Chondrocyte (in vitro differentiated cells): Measurements from ENCODE around the gene ATG7. TPM values are rescaled to one million over a fixed set of nuclear protein-coding genes. Genes with fewer than 3 reads are reported as not detected.

ENCODE experiments used
- DNase-seq: peaks from one replicate; pipeline ENCODE4 v3.0.0; 2021; ENCODE audit warnings: mixed read lengths, low spot score
- H3K27ac Mint-ChIP-seq: one replicate; pipeline ENCODE4 v1.8.0; 2021; ENCODE audit warnings: mild to moderate bottlenecking, moderate library complexity, mixed read lengths; ENCODE audit not compliant: unreplicated experiment
- H3K27me3 Mint-ChIP-seq: 2 replicates; pipeline ENCODE4 v1.8.0; 2021; ENCODE audit warnings: low read depth, mixed read lengths
- H3K36me3 Mint-ChIP-seq: 2 replicates; pipeline ENCODE4 v1.8.0; 2021; ENCODE audit warnings: low read depth, mixed read lengths
- H3K4me1 Mint-ChIP-seq: 2 replicates; pipeline ENCODE4 v1.8.0; 2021; ENCODE audit warnings: low read depth, mild to moderate bottlenecking, mixed read lengths
- H3K4me3 Mint-ChIP-seq: one replicate; pipeline ENCODE4 v1.8.0; 2021; ENCODE audit warnings: mild to moderate bottlenecking, moderate library complexity, mixed read lengths; ENCODE audit not compliant: unreplicated experiment
- H3K9me3 Mint-ChIP-seq: 2 replicates; pipeline ENCODE4 v1.8.0; 2021; ENCODE audit warnings: low read depth, mixed read lengths
- total RNA-seq: library from RNA; stranded (reverse); gene quantifications from 3 replicates; pipeline ENCODE4 v1.2.1, GENCODE V29; 2021
- TF ChIP-seq, protein P1 (sequence below): fragments of 200-600 bp; sonication (generic); IDR thresholded peaks from 2 replicates; pipeline ENCODE4 v1.5.0; 2021; ENCODE audit warnings: antibody characterized with exemption, mild to moderate bottlenecking, moderate library complexity

The ATG7 gene
- total RNA-seq, 1 donor from 2014 or later = 27.4 TPM

DNA sequence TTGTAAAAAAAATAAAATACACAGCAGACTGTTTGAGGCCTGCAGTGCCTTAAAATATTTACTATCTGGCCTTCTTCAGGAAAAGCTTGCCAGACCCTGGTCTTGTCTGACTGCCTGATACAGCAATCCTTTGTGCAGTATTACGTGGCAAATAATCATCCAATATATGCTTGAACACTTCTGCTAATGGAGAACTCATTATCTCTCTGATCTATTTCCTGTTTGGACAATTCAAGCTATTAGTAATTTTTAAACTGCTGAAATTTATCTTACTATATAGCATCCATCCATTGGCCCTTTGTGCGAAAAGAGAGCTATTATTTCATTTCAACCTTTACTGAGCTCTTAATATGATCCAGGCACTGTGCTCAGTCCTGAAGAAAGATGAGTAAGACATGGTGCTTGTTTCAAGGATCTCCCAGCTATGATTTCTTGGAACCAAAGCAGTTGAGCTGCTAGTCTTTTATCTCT is 15.9 kb downstream of the ATG7 start:
- DNase-seq = no peak
- H3K27me3 Mint-ChIP-seq = no peaks in the 10 kb centered on the region
- H3K27ac Mint-ChIP-seq = peak overlapping the region; percentile 96
- peaks cover 2% of the 10 kb centered on the region for H3K36me3 Mint-ChIP-seq
- no peaks in the 10 kb centered on the region for H3K9me3 Mint-ChIP-seq
- TF ChIP-seq, protein P1, sequence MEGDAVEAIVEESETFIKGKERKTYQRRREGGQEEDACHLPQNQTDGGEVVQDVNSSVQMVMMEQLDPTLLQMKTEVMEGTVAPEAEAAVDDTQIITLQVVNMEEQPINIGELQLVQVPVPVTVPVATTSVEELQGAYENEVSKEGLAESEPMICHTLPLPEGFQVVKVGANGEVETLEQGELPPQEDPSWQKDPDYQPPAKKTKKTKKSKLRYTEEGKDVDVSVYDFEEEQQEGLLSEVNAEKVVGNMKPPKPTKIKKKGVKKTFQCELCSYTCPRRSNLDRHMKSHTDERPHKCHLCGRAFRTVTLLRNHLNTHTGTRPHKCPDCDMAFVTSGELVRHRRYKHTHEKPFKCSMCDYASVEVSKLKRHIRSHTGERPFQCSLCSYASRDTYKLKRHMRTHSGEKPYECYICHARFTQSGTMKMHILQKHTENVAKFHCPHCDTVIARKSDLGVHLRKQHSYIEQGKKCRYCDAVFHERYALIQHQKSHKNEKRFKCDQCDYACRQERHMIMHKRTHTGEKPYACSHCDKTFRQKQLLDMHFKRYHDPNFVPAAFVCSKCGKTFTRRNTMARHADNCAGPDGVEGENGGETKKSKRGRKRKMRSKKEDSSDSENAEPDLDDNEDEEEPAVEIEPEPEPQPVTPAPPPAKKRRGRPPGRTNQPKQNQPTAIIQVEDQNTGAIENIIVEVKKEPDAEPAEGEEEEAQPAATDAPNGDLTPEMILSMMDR = no peak
- peaks cover 58% of the 10 kb centered on the region for H3K4me1 Mint-ChIP-seq
- H3K4me3 Mint-ChIP-seq = no peak overlapping the region

DNA sequence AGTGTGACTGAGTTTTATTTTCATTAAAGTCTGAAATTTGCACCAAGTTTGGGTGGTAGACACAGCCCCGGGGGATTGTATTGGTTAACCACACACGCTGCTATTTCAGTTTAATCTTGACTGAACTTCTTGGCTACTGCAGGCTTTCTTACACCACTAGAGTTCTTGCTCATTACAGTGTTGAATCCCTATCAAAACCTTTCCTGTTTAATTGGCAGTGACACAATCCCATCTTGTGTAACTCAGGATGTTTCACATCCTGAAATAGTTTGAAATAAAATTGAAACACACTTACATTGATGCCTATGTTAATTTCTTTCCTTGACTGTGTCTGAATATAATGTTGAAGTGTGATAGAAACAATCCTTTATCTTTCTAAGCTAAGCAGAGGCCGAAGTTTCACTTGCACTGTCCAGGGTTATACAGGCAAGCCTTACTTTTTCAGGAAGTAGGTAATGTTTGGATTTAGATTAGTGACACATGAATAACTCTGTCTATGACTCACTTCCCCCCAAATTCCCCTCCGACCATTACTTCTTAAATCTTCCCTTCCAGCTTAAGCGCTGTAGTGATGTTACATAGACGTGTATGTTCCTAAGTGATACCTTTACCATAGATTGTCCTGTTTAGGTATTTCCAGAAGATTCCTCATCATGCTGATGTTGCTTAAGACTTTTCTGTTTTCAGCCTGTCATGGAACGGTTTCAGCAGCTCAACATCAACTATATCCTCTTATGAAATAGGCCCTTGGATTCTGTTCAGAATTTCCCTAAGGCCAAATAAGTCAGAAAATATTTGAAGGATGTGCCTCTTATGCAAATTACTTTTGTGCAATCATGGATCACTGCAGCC is 16.8 kb downstream of the ATG7 start:
- Mint-ChIP-seq H3K4me3 (peak overlapping the region; percentile 47), H3K9me3 (no peaks in the 10 kb centered on the region), H3K27ac (peak overlapping the region; percentile 96), H3K27me3 (no peaks in the 10 kb centered on the region), H3K36me3 (peaks cover 2% of the 10 kb centered on the region), H3K4me1 (peaks cover 51% of the 10 kb centered on the region)
- TF ChIP-seq, protein P1 = no peak
- no peak for DNase-seq

DNA sequence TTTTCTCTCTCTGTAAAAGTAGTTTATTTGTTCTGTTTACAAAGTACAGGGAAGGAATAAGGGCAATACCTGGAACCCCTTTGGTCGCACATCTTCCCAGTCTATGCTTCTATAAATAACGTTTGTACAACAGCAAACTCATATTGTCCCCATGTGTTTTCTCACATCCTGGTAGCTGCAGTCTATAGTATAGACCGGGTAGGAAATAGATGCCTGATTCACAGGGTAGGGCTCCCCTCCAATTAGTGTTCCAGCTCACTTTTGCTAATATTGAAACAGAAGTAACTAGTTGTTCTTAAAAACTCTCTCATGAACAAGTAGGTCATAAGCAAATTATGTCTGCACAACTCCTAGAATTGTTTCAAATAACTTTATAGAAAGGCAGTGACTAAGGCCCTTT is 17.7 kb downstream of the ATG7 start:
- TF ChIP-seq, protein P1 = no peak
- Mint-ChIP-seq H3K36me3 (peaks cover 2% of the 10 kb centered on the region), H3K4me3 (no peak overlapping the region), H3K4me1 (peaks cover 51% of the 10 kb centered on the region), H3K9me3 (no peaks in the 10 kb centered on the region), H3K27ac (peak overlapping the region; percentile 96), H3K27me3 (no peaks in the 10 kb centered on the region)
- no peak for DNase-seq

DNA sequence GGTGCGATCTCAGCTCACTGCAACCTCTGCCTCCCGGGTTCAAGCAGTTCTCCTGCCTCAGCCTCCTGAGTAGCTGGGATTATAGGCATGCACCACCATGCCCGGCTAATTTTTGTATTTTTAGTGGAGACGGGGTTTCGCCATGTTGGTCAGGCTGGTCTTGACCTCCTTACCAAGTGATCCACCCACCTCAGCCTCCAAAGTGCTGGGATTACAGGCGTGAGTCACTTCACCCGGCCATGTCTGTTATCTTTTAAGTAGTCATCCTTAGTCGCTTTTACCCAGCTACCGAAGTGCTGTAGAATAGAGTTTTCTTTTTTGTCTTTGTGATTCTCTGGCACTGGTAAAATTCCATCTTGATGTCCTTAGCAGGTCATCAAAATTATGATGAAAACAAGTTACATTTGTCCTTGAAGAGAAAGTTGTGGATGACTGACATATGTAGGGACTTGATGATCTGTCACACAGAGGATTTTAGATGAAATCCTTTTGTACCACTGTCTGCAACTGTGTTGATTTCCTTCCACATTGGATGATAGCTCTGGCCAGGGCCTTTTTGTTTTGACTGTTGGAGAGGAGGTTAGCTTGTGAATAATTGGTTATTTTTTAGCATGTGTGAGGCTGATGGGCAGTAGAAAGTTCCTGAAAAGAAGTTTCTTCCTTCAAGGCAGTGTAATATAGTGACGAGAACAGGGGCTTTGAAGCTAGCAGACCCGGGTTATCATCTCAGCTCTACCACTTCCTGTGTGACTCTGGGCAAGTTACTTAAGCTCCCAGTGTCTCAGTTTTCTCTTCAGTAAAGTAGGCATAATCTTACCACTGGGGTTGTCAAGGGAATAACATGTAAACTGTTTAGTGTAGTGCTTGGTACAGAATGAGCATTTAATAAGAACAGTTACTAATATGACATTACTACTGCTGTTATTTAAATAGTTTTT is 18.8 kb downstream of the ATG7 start:
- DNase-seq = no peak
- Mint-ChIP-seq H3K27me3 (no peaks in the 10 kb centered on the region), H3K36me3 (peaks cover 4% of the 10 kb centered on the region), H3K4me3 (no peak overlapping the region), H3K9me3 (no peaks in the 10 kb centered on the region), H3K27ac (peak overlapping the region; percentile 53), H3K4me1 (peaks cover 51% of the 10 kb centered on the region)
- TF ChIP-seq, protein P1 = no peak

DNA sequence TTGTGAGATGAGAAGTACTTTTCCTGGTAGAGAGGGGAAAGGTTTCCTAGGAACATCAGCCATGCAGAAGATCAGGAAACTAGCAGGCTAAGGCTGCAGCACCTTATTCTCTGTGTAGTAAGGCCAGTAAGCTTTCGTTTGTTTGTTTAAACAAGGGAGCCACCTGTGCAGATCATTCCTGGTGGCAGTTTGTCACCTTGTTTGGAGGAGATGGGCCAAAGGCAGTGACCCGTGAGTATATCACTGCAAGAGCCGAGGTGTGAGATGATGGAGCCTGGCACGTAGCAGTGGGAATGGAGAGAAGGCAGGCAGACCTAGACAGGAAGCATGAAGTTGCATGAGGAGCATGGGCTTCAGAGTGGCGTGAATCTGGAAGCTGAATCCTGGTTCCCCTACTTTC is 19.6 kb downstream of the ATG7 start:
- Mint-ChIP-seq H3K4me3 (no peak overlapping the region), H3K9me3 (no peaks in the 10 kb centered on the region), H3K4me1 (peaks cover 51% of the 10 kb centered on the region), H3K36me3 (peaks cover 4% of the 10 kb centered on the region), H3K27ac (no peak overlapping the region), H3K27me3 (no peaks in the 10 kb centered on the region)
- no peak for DNase-seq
- TF ChIP-seq, protein P1 = no peak
